ENCODE measurements around the gene LIPE.

GRCh38 chr19:42378225-42379215 lies 48.7 kb downstream of the LIPE start:
- TF ChIP-seq, protein P1, sequence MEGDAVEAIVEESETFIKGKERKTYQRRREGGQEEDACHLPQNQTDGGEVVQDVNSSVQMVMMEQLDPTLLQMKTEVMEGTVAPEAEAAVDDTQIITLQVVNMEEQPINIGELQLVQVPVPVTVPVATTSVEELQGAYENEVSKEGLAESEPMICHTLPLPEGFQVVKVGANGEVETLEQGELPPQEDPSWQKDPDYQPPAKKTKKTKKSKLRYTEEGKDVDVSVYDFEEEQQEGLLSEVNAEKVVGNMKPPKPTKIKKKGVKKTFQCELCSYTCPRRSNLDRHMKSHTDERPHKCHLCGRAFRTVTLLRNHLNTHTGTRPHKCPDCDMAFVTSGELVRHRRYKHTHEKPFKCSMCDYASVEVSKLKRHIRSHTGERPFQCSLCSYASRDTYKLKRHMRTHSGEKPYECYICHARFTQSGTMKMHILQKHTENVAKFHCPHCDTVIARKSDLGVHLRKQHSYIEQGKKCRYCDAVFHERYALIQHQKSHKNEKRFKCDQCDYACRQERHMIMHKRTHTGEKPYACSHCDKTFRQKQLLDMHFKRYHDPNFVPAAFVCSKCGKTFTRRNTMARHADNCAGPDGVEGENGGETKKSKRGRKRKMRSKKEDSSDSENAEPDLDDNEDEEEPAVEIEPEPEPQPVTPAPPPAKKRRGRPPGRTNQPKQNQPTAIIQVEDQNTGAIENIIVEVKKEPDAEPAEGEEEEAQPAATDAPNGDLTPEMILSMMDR (IDR thresholded peaks at IDR 0.05; ENCODE audit: low read depth, low read length, poor library complexity, severe bottlenecking) = no peak
- no peak for TF ChIP-seq EZH2phosphoT487 (IDR thresholded peaks at IDR 0.05; ENCODE audit: borderline replicate concordance, low read length)
